Type B pancreatic cell (in vitro differentiated cells): ENCODE results near the gene TCF15. TPM values are rescaled to one million over a fixed set of nuclear protein-coding genes. Genes with fewer than 3 reads are reported as not detected.
A peak's percentile ranks its signal among the peaks of the same experiment; 100 is the strongest.

Experiments
- DNase-seq: peaks from one replicate; pipeline ENCODE4 v3.0.0; 2021; ENCODE audit warnings: mixed read lengths; ENCODE audit not compliant: unreplicated experiment; ENCODE audit errors: extremely low spot score
- H3K27ac Mint-ChIP-seq: 2 replicates; pipeline ENCODE4 v1.8.0; 2021; ENCODE audit warnings: mild to moderate bottlenecking, mixed read lengths
- H3K27me3 Mint-ChIP-seq: 2 replicates; pipeline ENCODE4 v1.8.0; 2021; ENCODE audit warnings: mixed read lengths
- H3K36me3 Mint-ChIP-seq: 2 replicates; pipeline ENCODE4 v1.8.0; 2021; ENCODE audit warnings: mixed read lengths
- H3K4me1 Mint-ChIP-seq: one replicate; pipeline ENCODE4 v1.8.0; 2021; ENCODE audit warnings: mixed read lengths; ENCODE audit not compliant: unreplicated experiment
- H3K4me3 Mint-ChIP-seq: 2 replicates; pipeline ENCODE4 v1.8.0; 2021; ENCODE audit warnings: mild to moderate bottlenecking, mixed read lengths
- H3K9me3 Mint-ChIP-seq: 2 replicates; pipeline ENCODE4 v1.8.0; 2021; ENCODE audit warnings: mixed read lengths
- total RNA-seq: library from RNA; stranded (reverse); gene quantifications from 2 replicates; pipeline ENCODE4 v1.2.1, GENCODE V29; 2021; ENCODE audit warnings: low replicate concordance
- TF ChIP-seq, protein P1 (sequence below): fragments of 200-600 bp; sonication (generic); conservative IDR thresholded peaks from 2 replicates; pipeline ENCODE4 v1.5.0; 2021; ENCODE audit warnings: antibody characterized with exemption, mild to moderate bottlenecking

Gene TCF15
- total RNA-seq, 1 donor from 2014 or later, result 0.94 TPM

DNA sequence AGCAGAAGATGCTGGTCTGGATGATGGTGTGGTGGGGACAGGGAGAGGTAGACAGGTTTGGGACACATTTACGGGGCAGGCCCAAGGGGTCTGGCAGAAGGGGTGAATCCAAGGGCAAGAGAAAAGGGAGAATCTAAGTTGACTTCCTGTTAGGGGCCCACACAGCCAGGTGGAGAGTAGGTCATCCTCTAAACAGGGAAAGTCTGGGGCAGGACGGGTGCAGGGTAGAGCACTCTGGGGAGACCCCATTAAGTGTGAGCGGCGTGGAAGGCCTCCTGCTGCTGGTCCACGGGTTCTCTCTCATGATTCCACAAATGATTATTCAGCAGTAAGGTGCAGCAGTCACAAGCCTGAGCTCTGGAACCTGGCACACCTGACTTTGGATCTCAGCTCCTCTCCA, 40.2 kb upstream of the TCF15 start:
- no peak for DNase-seq
- peaks cover 26% of the 10 kb centered on the region for H3K4me1 Mint-ChIP-seq
- no peaks in the 10 kb centered on the region for H3K9me3 Mint-ChIP-seq
- TF ChIP-seq, protein P1, sequence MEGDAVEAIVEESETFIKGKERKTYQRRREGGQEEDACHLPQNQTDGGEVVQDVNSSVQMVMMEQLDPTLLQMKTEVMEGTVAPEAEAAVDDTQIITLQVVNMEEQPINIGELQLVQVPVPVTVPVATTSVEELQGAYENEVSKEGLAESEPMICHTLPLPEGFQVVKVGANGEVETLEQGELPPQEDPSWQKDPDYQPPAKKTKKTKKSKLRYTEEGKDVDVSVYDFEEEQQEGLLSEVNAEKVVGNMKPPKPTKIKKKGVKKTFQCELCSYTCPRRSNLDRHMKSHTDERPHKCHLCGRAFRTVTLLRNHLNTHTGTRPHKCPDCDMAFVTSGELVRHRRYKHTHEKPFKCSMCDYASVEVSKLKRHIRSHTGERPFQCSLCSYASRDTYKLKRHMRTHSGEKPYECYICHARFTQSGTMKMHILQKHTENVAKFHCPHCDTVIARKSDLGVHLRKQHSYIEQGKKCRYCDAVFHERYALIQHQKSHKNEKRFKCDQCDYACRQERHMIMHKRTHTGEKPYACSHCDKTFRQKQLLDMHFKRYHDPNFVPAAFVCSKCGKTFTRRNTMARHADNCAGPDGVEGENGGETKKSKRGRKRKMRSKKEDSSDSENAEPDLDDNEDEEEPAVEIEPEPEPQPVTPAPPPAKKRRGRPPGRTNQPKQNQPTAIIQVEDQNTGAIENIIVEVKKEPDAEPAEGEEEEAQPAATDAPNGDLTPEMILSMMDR, result no peak
- no peak overlapping the region for H3K4me3 Mint-ChIP-seq
- H3K27ac Mint-ChIP-seq, result no peak overlapping the region
- peaks cover 7% of the 10 kb centered on the region for H3K27me3 Mint-ChIP-seq
- H3K36me3 Mint-ChIP-seq, result peaks cover 14% of the 10 kb centered on the region

DNA sequence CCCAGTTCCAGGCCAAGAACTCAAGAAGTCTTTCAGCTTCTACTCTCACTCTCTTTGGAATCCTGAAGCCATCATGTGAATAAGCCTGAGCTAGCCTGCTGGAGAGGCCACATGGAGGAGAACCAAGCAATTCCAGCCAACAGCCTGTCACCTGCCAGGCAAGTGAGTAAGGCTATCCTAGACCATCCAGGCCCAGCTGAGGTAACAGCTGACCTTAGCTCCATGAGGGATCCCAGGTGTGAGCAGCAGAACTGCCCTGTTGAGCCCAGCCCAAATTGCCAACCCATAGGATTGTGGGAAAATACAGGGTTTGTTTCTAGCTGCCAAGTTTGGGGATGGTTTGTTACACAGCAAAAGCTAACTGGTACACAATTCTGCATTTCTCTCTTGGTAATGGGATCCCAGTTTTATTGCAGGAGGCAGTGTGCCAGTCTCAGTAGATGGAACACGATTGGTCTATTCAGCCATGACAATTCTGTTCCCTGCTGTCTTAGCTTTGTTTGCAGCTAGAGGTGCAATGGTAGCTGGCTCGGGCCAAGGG, 37.4 kb upstream of the TCF15 start:
- H3K4me1 Mint-ChIP-seq, result peaks cover 17% of the 10 kb centered on the region
- TF ChIP-seq, protein P1, result no peak
- H3K9me3 Mint-ChIP-seq, result no peaks in the 10 kb centered on the region
- H3K36me3 Mint-ChIP-seq, result peaks cover 14% of the 10 kb centered on the region
- no peak overlapping the region for H3K4me3 Mint-ChIP-seq
- peaks cover 9% of the 10 kb centered on the region for H3K27me3 Mint-ChIP-seq
- DNase-seq, result no peak
- H3K27ac Mint-ChIP-seq, result no peak overlapping the region

DNA sequence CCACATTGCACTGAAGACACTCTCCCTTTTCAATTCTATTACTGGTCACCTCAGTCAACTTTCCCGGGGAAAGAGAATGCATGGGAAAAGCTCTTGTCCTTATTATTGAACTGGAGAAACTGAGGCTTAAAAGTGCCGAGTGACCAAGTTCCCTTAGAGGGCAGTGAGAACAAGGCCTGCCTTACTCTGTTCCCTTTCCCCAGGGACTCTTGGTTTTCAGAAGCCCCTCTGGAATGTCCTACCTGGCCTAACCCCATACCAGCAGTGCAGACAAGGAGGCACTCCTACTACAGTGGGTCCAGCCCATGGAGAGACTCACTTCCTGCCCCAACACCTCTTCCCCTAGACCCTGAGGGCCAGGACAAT, 36.7 kb upstream of the TCF15 start:
- Mint-ChIP-seq H3K4me1 (peaks cover 10% of the 10 kb centered on the region), H3K36me3 (peaks cover 14% of the 10 kb centered on the region), H3K27ac (no peak overlapping the region), H3K27me3 (peaks cover 9% of the 10 kb centered on the region), H3K4me3 (no peak overlapping the region), H3K9me3 (no peaks in the 10 kb centered on the region)
- no peak for DNase-seq
- TF ChIP-seq, protein P1, result no peak

GRCh38 chr20:646107-646867, 36.2 kb upstream of the TCF15 start:
- Mint-ChIP-seq H3K4me3 (no peak overlapping the region), H3K27ac (peak overlapping the region; percentile 50), H3K9me3 (no peaks in the 10 kb centered on the region), H3K36me3 (peaks cover 14% of the 10 kb centered on the region), H3K27me3 (peaks cover 13% of the 10 kb centered on the region), H3K4me1 (peaks cover 10% of the 10 kb centered on the region)
- TF ChIP-seq, protein P1, result no peak
- DNase-seq, result no peak

- no peak overlapping the region for H3K4me3 Mint-ChIP-seq
- peaks cover 16% of the 10 kb centered on the region for H3K27me3 Mint-ChIP-seq
- TF ChIP-seq, protein P1, result peak; percentile 97
- H3K27ac Mint-ChIP-seq, result peak overlapping the region; percentile 50
- peaks cover 14% of the 10 kb centered on the region for H3K36me3 Mint-ChIP-seq
- DNase-seq, result peak; percentile 88
- no peaks in the 10 kb centered on the region for H3K9me3 Mint-ChIP-seq
- peaks cover 14% of the 10 kb centered on the region for H3K4me1 Mint-ChIP-seq
Observed at GRCh38 chr20:645318-646106, 35.4 kb upstream of the TCF15 start.
